Vagina (tissue), 2 donors: Measurements from ENCODE around the gene PHLDB3.

Experiments
- CTCF ChIP-seq, 3 experiments: fragments of 450-650 bp in 2 of 3; fragments of 200-600 bp in 1 of 3; sonication (generic) in 1 of 3; IDR thresholded peaks; one replicate each; pipeline ENCODE4 v1.5.1; 2017 to 2019; ENCODE audit warnings: antibody characterized with exemption in 3 of 3, mild to moderate bottlenecking in 2 of 3, moderate library complexity in 2 of 3
- POLR2A ChIP-seq, 2 donors: fragments of 450-650 bp; IDR thresholded peaks; one replicate each; pipeline ENCODE4 v1.6.1; 2017; ENCODE audit warnings: antibody characterized with exemption in 2 of 2, mild to moderate bottlenecking in 2 of 2, moderate library complexity in 2 of 2
- POLR2AphosphoS5 ChIP-seq, 2 donors: sonication (generic); formaldehyde crosslinking; IDR thresholded peaks; one replicate each; pipeline ENCODE4 v1.9.0; 2017; ENCODE audit warnings: antibody characterized with exemption in 2 of 2, mild to moderate bottlenecking in 2 of 2, low read depth in 1 of 2; ENCODE audit not compliant: insufficient read depth in 1 of 2

- TF ChIP-seq POLR2AphosphoS5 (IDR thresholded peaks at IDR 0.05; ENCODE audit: insufficient read depth in 1 of 2, low read depth in 1 of 2): no peak
- no peak for TF ChIP-seq CTCF (IDR thresholded peaks at IDR 0.05)
- TF ChIP-seq POLR2A (IDR thresholded peaks at IDR 0.05): no peak
These were observed 30.1 kb downstream of the PHLDB3 start for GRCh38 chr19:43474487-43474886.
